Loucy (cell line): ENCODE data around the gene NDRG2.

Experiments used
- H2AFZ ChIP-seq: fragments of 200-600 bp; sonication (generic); 2 replicates; pipeline ENCODE4 v1.6.0; 2016; ENCODE audit warnings: antibody characterized with exemption, mild to moderate bottlenecking, low read length, moderate library complexity
- H3F3A ChIP-seq: fragments of 200-600 bp; 2 replicates; pipeline ENCODE4 v1.6.0; 2016; ENCODE audit warnings: antibody characterized with exemption, low read depth, mild to moderate bottlenecking
- H3K27me3 ChIP-seq: fragments of 200-600 bp; sonication (generic); 2 replicates; pipeline ENCODE4 v1.6.1; 2014; ENCODE audit warnings: low read length, mild to moderate bottlenecking; ENCODE audit not compliant: insufficient read depth, poor library complexity, severe bottlenecking
- H3K36me3 ChIP-seq: fragments of 200-600 bp; sonication (generic); 2 replicates; pipeline ENCODE4 v1.6.1; 2016; ENCODE audit warnings: low read length; ENCODE audit not compliant: insufficient read depth
- H3K4me1 ChIP-seq: fragments of 200-600 bp; sonication (generic); 2 replicates; pipeline ENCODE4 v1.5.1; 2014; ENCODE audit warnings: low read length, mild to moderate bottlenecking; ENCODE audit not compliant: insufficient read depth, poor library complexity, severe bottlenecking
- H3K4me2 ChIP-seq: fragments of 200-600 bp; sonication (generic); 2 replicates; pipeline ENCODE4 v1.6.0; 2014; ENCODE audit warnings: antibody characterized with exemption, low read length, low read depth, mild to moderate bottlenecking; ENCODE audit not compliant: poor library complexity, severe bottlenecking
- H3K4me3 ChIP-seq: fragments of 200-600 bp; sonication (generic); 2 replicates; pipeline ENCODE4 v1.5.1; 2014; ENCODE audit warnings: low read length, mild to moderate bottlenecking, mixed read lengths; ENCODE audit not compliant: poor library complexity, severe bottlenecking
- H3K79me2 ChIP-seq: fragments of 200-600 bp; sonication (generic); 2 replicates; pipeline ENCODE4 v1.6.1; 2014; ENCODE audit warnings: low read length; ENCODE audit not compliant: insufficient read depth
- H3K9ac ChIP-seq: fragments of 200-600 bp; sonication (generic); 2 replicates; pipeline ENCODE4 v1.6.0; 2014; ENCODE audit warnings: mild to moderate bottlenecking, low read depth, low read length, moderate library complexity; ENCODE audit not compliant: poor library complexity, severe bottlenecking
- H3K9me2 ChIP-seq: fragments of 200-600 bp; sonication (generic); replicated peaks from 2 replicates; pipeline ENCODE4 v1.6.1; 2016; ENCODE audit warnings: low read depth, low read length, mixed read lengths
- H3K9me3 ChIP-seq: fragments of 200-600 bp; sonication (generic); 2 replicates; pipeline ENCODE4 v1.6.1; 2014; ENCODE audit warnings: mild to moderate bottlenecking, antibody characterized with exemption, low read length, low read depth; ENCODE audit not compliant: insufficient read depth
- H4K20me1 ChIP-seq: fragments of 200-600 bp; sonication (generic); 2 replicates; pipeline ENCODE4 v1.6.0; 2014; ENCODE audit warnings: antibody characterized with exemption, low read length, mild to moderate bottlenecking; ENCODE audit not compliant: insufficient read depth, poor library complexity, severe bottlenecking
- EZH2phosphoT487 ChIP-seq: fragments of 200-600 bp; IDR thresholded peaks from 2 replicates; pipeline ENCODE4 v1.6.1; 2018; ENCODE audit warnings: antibody characterized with exemption, mild to moderate bottlenecking, moderate library complexity, borderline replicate concordance
- TF ChIP-seq, protein P1 (sequence below): fragments of 200-600 bp; sonication (generic); conservative IDR thresholded peaks from 2 replicates; pipeline ENCODE4 v1.5.1; 2014; ENCODE audit warnings: mild to moderate bottlenecking, antibody characterized with exemption, low read length

The NDRG2 gene

DNA sequence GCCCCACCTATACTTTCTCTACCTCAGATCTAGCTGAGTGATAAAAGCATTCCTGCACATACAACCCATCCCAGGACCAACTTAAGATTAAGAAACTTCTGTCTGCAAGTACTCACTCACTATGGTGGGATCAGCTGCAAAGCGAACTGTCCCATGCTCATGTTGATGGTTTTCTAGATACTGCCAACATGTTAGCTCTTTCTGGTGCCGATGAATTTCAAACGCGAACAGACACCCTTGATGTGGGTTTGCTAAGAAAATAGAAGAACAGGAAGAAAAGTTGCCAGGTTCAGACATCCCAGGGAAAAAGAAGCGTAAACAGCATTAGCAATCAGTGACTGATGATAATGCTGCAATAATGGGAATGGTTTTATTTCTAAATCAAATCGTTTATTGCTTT, 27.3 kb downstream of the NDRG2 start:
- H3K27me3 ChIP-seq, result no peaks in the 10 kb centered on the region

DNA sequence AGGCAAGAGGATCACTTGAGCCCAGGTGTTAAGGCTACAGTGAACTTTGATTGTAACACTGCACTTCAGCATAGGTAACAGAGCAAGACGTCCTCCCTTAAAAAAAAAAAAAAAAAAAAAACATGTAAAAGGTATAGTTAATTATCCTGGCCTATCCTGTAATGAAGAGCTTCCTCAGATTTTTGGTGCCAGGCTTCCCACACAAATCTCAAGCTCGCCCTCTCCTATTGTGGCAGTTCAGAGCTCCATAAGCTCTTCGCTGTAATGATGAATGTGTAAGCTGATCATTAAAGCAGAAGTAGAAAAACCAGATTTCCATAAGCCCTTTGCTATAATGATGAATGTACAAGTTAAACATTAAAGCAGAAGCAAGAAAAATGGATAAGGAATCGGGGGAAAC, 27.7 kb downstream of the NDRG2 start:
- no peak overlapping the region for H3K4me2 ChIP-seq
- H3F3A ChIP-seq, result no peaks in the 10 kb centered on the region
- no peaks in the 10 kb centered on the region for H3K9me2 ChIP-seq
- peaks cover 8% of the 10 kb centered on the region for H3K4me1 ChIP-seq
- H3K4me3 ChIP-seq, result no peak overlapping the region
- no peak overlapping the region for H3K9ac ChIP-seq
- TF ChIP-seq, protein P1, sequence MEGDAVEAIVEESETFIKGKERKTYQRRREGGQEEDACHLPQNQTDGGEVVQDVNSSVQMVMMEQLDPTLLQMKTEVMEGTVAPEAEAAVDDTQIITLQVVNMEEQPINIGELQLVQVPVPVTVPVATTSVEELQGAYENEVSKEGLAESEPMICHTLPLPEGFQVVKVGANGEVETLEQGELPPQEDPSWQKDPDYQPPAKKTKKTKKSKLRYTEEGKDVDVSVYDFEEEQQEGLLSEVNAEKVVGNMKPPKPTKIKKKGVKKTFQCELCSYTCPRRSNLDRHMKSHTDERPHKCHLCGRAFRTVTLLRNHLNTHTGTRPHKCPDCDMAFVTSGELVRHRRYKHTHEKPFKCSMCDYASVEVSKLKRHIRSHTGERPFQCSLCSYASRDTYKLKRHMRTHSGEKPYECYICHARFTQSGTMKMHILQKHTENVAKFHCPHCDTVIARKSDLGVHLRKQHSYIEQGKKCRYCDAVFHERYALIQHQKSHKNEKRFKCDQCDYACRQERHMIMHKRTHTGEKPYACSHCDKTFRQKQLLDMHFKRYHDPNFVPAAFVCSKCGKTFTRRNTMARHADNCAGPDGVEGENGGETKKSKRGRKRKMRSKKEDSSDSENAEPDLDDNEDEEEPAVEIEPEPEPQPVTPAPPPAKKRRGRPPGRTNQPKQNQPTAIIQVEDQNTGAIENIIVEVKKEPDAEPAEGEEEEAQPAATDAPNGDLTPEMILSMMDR, result no peak
- TF ChIP-seq EZH2phosphoT487, result no peak
- peaks cover 6% of the 10 kb centered on the region for H4K20me1 ChIP-seq
- H3K36me3 ChIP-seq, result peaks cover 40% of the 10 kb centered on the region
- H3K9me3 ChIP-seq, result no peaks in the 10 kb centered on the region
- peaks cover 12% of the 10 kb centered on the region for H3K79me2 ChIP-seq
- no peak overlapping the region for H2AFZ ChIP-seq
- no peaks in the 10 kb centered on the region for H3K27me3 ChIP-seq

More for the DNA sequence above, 27.3 kb downstream of the NDRG2 start:
- Histone ChIP-seq H3K4me3 (no peak overlapping the region), H3K9ac (no peak overlapping the region), H2AFZ (no peak overlapping the region), H4K20me1 (peaks cover 3% of the 10 kb centered on the region), H3K36me3 (peaks cover 40% of the 10 kb centered on the region), H3F3A (no peaks in the 10 kb centered on the region), H3K9me2 (no peaks in the 10 kb centered on the region), H3K4me2 (no peak overlapping the region), H3K9me3 (no peaks in the 10 kb centered on the region), H3K79me2 (peaks cover 7% of the 10 kb centered on the region; the same call in 1 of the 2 replicates), H3K4me1 (peaks cover 5% of the 10 kb centered on the region)
- no peak for TF ChIP-seq EZH2phosphoT487
- TF ChIP-seq, protein P1, result no peak

DNA sequence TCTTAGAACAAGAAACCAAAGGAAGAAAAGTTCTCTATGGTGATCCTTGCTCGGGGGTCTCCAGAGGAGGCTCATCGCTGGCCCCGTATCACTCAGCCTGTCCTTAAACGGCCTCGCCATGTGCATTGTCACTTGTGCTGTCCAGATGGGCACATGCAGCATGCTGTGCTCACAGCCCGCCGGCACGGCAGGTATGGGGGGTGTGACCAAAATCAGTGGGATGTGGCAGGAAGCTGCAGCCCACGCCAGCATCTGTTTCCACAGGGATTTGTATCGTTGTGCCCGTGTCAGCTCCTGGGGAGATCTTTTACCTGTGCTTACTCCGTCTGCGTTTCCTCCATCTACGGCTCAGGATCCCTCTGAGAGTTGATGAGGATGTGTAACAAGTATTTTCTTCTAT, 28.3 kb downstream of the NDRG2 start:
- TF ChIP-seq, protein P1, result no peak
- TF ChIP-seq EZH2phosphoT487, result no peak
- H4K20me1 ChIP-seq, result peaks cover 6% of the 10 kb centered on the region
- H3K79me2 ChIP-seq, result peaks cover 18% of the 10 kb centered on the region
- no peaks in the 10 kb centered on the region for H3K9me3 ChIP-seq
- H3F3A ChIP-seq, result no peaks in the 10 kb centered on the region
- no peak overlapping the region for H2AFZ ChIP-seq
- H3K4me2 ChIP-seq, result no peak overlapping the region
- no peak overlapping the region for H3K9ac ChIP-seq
- no peaks in the 10 kb centered on the region for H3K9me2 ChIP-seq
- peaks cover 11% of the 10 kb centered on the region for H3K4me1 ChIP-seq
- no peaks in the 10 kb centered on the region for H3K27me3 ChIP-seq
- no peak overlapping the region for H3K4me3 ChIP-seq
- H3K36me3 ChIP-seq, result peaks cover 40% of the 10 kb centered on the region
